Hepatocyte (in vitro differentiated cells): ENCODE results near the gene MYO1E. TPM values are rescaled to one million over a fixed set of nuclear protein-coding genes. Genes with fewer than 3 reads are reported as not detected.
"Not testable (repeated sequence)": the region's sequence is repeated elsewhere in the genome, so short reads cannot be mapped to it uniquely, and the experiment has no call there.

ENCODE experiments used
- DNase-seq: peaks from one replicate; pipeline ENCODE4 v3.0.0-alpha.2; 2016; ENCODE audit warnings: low spot score
- H2AFZ ChIP-seq: fragments of 200-600 bp; sonication (generic); 2 replicates; pipeline ENCODE4 v1.6.0; 2016; ENCODE audit warnings: antibody characterized with exemption, mild to moderate bottlenecking
- H3K27ac ChIP-seq: fragments of 200-600 bp; sonication (generic); 2 replicates; pipeline ENCODE4 v1.5.1; 2016; ENCODE audit warnings: mild to moderate bottlenecking
- H3K27me3 ChIP-seq: fragments of 200-600 bp; sonication (generic); 2 replicates; pipeline ENCODE4 v1.6.1; 2016
- H3K36me3 ChIP-seq: fragments of 200-600 bp; sonication (generic); replicated peaks from 2 replicates; pipeline ENCODE4 v1.5.1; 2016; ENCODE audit warnings: low read depth; ENCODE audit not compliant: insufficient read depth
- H3K4me1 ChIP-seq: fragments of 200-600 bp; sonication (generic); 2 replicates; pipeline ENCODE4 v1.5.1; 2016; ENCODE audit warnings: mild to moderate bottlenecking, moderate library complexity; ENCODE audit not compliant: insufficient read depth
- H3K4me2 ChIP-seq: fragments of 200-600 bp; sonication (generic); 2 replicates; pipeline ENCODE4 v1.6.0; 2016
- H3K4me3 ChIP-seq: fragments of 200-600 bp; sonication (generic); 2 replicates; pipeline ENCODE4 v1.5.1; 2016; ENCODE audit warnings: mild to moderate bottlenecking
- H3K79me2 ChIP-seq: fragments of 200-600 bp; sonication (generic); 2 replicates; pipeline ENCODE4 v1.6.0; 2017; ENCODE audit warnings: mild to moderate bottlenecking
- H3K9me2 ChIP-seq: fragments of 200-600 bp; sonication (generic); replicated peaks from 2 replicates; pipeline ENCODE4 v1.6.0; 2017; ENCODE audit warnings: mild to moderate bottlenecking; ENCODE audit not compliant: insufficient read depth
- H3K9me3 ChIP-seq: fragments of 200-600 bp; sonication (generic); 2 replicates; pipeline ENCODE4 v1.5.1; 2016; ENCODE audit warnings: low read depth, mild to moderate bottlenecking
- H4K20me1 ChIP-seq: fragments of 200-600 bp; sonication (generic); 2 replicates; pipeline ENCODE4 v1.6.0; 2016; ENCODE audit warnings: mild to moderate bottlenecking; ENCODE audit not compliant: insufficient read depth, poor library complexity, severe bottlenecking
- EZH2 ChIP-seq: fragments of 200-600 bp; sonication (generic); IDR thresholded peaks from 2 replicates; pipeline ENCODE4 v1.6.1; 2016; ENCODE audit warnings: antibody characterized with exemption, mild to moderate bottlenecking, borderline replicate concordance
- EZH2phosphoT487 ChIP-seq: fragments of 200-600 bp; sonication (generic); IDR thresholded peaks from one replicate; pipeline ENCODE4 v1.6.1; 2018; ENCODE audit warnings: antibody characterized with exemption, mild to moderate bottlenecking, low read depth, moderate library complexity; ENCODE audit not compliant: unreplicated experiment, severe bottlenecking
- WGBS: methylation state at CpG from one replicate; pipeline ENCODE4 v1.1.6; 2016; ENCODE audit warnings: low lambda C conversion rate; ENCODE audit errors: missing lambda C conversion rate; 5-methylcytosine and 5-hydroxymethylcytosine counted together
- polyA plus RNA-seq: library from polyadenylated mRNA; unstranded; fragments of >200 nt; fragmentation: Nextera tagmentation; extraction: Ambion mirVana; gene quantifications from 2 replicates; pipeline ENCODE4 v1.2.1, GENCODE V29; 2016
- total RNA-seq: library from RNA; depleted of rRNA; stranded (reverse); fragments of >200 nt; gene quantifications from 2 replicates; pipeline ENCODE4 v1.2.3, GENCODE V29; 2014
- TF ChIP-seq, protein P1 (sequence below): fragments of 200-600 bp; sonication (generic); IDR thresholded peaks from 2 replicates; pipeline ENCODE4 v1.5.1; 2016; ENCODE audit warnings: antibody characterized with exemption, mild to moderate bottlenecking; ENCODE audit not compliant: poor library complexity

MYO1E gene
- total and polyA plus RNA-seq, 2 experiments from 2014 or later = 107 to 111 TPM

DNA sequence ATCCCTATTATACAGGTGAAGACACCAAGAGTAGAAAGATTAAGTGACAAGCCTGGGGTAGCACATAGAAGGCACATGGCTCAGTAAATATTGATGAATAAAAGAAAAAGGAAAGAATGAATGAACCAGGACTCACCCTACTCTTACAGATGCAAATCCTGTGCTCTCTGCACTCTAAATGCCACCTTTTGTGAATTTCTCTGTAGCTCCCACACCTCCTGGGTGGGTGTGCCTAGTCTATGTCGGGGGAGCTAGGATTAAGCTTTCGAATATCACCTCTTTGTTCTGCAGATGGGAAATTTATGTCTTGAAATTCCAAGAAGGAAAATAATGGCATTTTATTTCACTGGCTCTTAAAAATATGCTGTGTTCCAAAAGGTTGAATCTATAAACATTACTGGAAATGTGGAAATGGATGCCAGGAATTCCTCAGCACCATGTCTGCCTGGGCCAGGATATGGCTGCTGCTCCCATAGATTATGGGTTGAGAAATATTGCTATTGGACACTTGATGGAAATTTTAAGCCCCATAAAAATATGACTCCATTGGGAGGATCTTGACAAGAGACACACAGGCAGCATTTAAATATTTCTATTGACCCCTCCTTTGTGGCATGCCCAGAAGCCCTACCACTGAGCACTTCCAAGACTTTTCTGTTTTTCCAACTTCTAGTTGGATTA lies 224.4 kb downstream of the MYO1E start:
- Histone ChIP-seq H3K9me2 (no peaks in the 10 kb centered on the region), H3K27ac (peak overlapping the region; percentile 24), H3K4me3 (no peak overlapping the region), H3K27me3 (no peaks in the 10 kb centered on the region), H4K20me1 (no peaks in the 10 kb centered on the region), H3K36me3 (no peaks in the 10 kb centered on the region), H3K79me2 (no peaks in the 10 kb centered on the region), H2AFZ (no peak overlapping the region), H3K4me1 (no peaks in the 10 kb centered on the region), H3K4me2 (no peak overlapping the region), H3K9me3 (no peaks in the 10 kb centered on the region)
- no peak for DNase-seq
- no peak for TF ChIP-seq EZH2phosphoT487
- TF ChIP-seq EZH2 = no peak
- TF ChIP-seq, protein P1, sequence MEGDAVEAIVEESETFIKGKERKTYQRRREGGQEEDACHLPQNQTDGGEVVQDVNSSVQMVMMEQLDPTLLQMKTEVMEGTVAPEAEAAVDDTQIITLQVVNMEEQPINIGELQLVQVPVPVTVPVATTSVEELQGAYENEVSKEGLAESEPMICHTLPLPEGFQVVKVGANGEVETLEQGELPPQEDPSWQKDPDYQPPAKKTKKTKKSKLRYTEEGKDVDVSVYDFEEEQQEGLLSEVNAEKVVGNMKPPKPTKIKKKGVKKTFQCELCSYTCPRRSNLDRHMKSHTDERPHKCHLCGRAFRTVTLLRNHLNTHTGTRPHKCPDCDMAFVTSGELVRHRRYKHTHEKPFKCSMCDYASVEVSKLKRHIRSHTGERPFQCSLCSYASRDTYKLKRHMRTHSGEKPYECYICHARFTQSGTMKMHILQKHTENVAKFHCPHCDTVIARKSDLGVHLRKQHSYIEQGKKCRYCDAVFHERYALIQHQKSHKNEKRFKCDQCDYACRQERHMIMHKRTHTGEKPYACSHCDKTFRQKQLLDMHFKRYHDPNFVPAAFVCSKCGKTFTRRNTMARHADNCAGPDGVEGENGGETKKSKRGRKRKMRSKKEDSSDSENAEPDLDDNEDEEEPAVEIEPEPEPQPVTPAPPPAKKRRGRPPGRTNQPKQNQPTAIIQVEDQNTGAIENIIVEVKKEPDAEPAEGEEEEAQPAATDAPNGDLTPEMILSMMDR = no peak
- 45% methylated on average over 2 of the region's 2 CpGs for WGBS

DNA sequence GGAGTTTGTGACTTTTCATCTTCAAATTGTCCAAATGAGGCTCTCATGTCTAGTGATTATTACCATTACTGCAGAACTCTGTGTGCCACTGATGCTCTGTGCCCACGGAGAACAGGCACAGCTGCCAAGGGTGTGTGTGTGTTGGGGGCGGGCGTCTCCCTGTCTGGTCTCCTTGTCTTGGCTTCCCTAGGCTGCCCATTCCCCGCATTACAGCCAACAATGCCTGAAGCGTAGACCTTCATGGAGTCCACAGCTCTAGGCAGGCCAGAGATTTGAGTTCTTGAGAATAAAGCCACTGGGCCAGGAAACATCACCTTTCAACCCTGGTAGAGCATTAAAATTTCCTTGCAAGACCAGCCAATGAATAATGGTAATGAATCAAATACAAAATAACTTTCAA lies 225.0 kb downstream of the MYO1E start:
- Histone ChIP-seq H2AFZ (no peak overlapping the region), H3K36me3 (no peaks in the 10 kb centered on the region), H3K4me1 (no peaks in the 10 kb centered on the region), H3K79me2 (no peaks in the 10 kb centered on the region), H3K4me3 (no peak overlapping the region), H3K27me3 (no peaks in the 10 kb centered on the region), H3K4me2 (no peak overlapping the region), H4K20me1 (no peaks in the 10 kb centered on the region), H3K9me2 (no peaks in the 10 kb centered on the region), H3K9me3 (no peaks in the 10 kb centered on the region), H3K27ac (no peak overlapping the region)
- 98% methylated on average over 5 of the region's 5 CpGs for WGBS
- DNase-seq = no peak
- no peak for TF ChIP-seq EZH2

DNA sequence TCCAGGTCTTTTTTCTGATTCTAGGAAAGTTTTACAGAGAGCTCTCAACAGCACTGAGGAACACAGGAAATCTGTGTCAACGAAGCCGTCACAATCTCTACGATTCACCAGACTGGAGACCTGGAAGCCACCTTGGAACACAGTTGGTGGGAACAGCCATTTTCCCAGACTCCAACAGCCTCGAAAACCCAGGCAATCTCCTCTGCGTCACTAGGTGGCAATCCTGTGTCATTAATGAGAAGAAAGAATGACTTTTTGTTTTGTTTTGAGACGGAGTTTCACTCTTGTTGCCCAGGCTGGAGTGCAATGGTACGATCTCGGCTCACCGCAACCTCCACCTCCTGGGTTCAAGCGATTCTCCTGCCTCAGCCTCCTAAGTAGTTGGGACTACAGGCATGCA lies 228.1 kb downstream of the MYO1E start:
- not testable (repeated sequence) for DNase-seq, H3K9me3 ChIP-seq, H3K27me3 ChIP-seq, H3K27ac ChIP-seq, H4K20me1 ChIP-seq, H3K4me3 ChIP-seq, H3K79me2 ChIP-seq, H3K36me3 ChIP-seq, H2AFZ ChIP-seq, H3K9me2 ChIP-seq, H3K4me1 ChIP-seq, H3K4me2 ChIP-seq
- 87% methylated on average over 10 of the region's 10 CpGs for WGBS
- TF ChIP-seq, protein P1 = peak; percentile 37

DNA sequence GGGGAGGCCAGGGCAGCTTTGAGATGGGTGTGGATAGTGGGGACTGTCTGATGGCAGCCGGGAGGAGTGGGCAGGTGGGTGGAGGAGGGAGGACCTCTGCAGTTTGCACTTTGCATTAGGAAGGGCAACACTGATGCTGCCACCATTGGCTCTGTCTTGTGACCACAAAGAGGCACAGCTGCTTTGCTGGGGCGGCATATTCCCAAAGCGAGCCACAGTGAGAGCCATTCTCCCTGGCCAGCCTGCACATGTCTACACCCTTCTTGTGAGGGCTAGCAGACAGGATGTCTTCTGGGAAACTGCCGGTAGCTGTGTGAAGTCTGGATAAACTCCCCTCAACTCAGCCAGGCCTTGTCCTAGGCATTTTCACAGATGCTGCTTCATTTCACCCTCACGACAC lies 229.4 kb downstream of the MYO1E start:
- Histone ChIP-seq H3K4me3 (no peak overlapping the region), H3K27ac (no peak overlapping the region), H3K79me2 (no peaks in the 10 kb centered on the region), H3K4me1 (no peaks in the 10 kb centered on the region), H2AFZ (no peak overlapping the region), H3K9me3 (no peaks in the 10 kb centered on the region), H3K4me2 (no peak overlapping the region), H4K20me1 (no peaks in the 10 kb centered on the region), H3K27me3 (no peaks in the 10 kb centered on the region), H3K36me3 (no peaks in the 10 kb centered on the region), H3K9me2 (no peaks in the 10 kb centered on the region)
- WGBS = 93% methylated on average over 5 of the region's 5 CpGs
- TF ChIP-seq EZH2 (no peak), EZH2phosphoT487 (no peak)
- TF ChIP-seq, protein P1 = no peak
- DNase-seq = no peak
